Gastrocnemius medialis (tissue), 4 donors: Measurements from ENCODE around the gene MRPL30.

Experiments
- CTCF ChIP-seq, 5 experiments: fragments of 450-650 bp in 3 of 5; fragments of 200-600 bp in 2 of 5; sonication (generic) in 2 of 5; IDR thresholded peaks in 4 of 5; conservative IDR thresholded peaks in 1 of 5; 1 replicate in 4 of 5; 2 replicates in 1 of 5; pipeline ENCODE4 v1.5.1; 2016 to 2019; ENCODE audit warnings: antibody characterized with exemption in 5 of 5, mild to moderate bottlenecking in 3 of 5, moderate library complexity in 3 of 5
- POLR2A ChIP-seq, 2 donors: fragments of 450-650 bp; IDR thresholded peaks; one replicate each; pipeline ENCODE4 v1.6.1; 2017; ENCODE audit warnings: antibody characterized with exemption in 2 of 2, mild to moderate bottlenecking in 2 of 2, moderate library complexity in 2 of 2

DNA sequence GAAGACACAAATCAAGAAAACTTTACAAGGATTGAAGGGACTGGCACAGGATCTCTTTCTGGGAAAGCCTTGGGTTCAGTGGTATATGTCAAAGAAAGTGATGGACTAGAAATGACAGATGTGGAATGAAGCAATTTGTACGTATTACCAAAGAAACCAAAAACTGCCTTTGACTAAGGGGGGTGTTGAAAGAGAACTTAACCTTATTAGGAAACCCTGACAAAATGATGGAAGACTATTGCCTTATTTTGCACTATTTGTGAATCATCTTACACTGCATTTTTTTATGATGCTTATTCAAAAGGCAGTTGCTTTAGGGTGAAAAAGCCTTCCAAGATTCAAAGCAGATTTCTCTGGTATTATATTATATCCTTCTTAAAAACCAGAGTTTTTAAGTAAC, 30.3 kb upstream of the MRPL30 start:
- TF ChIP-seq POLR2A (IDR thresholded peaks at IDR 0.05) (no peak), CTCF (IDR thresholded peaks at IDR 0.05 in 4 of 5, conservative IDR thresholded peaks at IDR 0.05 in 1 of 5) (no peak)
